ENCODE results near the gene KRTAP19-8. TPM values are rescaled to one million over a fixed set of nuclear protein-coding genes. Genes with fewer than 3 reads are reported as not detected.

KRTAP19-8 gene
- total RNA-seq, 5 donors from 2014 or later (not counting 1 experiment from before 2014, with no cell fraction given): not detected

DNA sequence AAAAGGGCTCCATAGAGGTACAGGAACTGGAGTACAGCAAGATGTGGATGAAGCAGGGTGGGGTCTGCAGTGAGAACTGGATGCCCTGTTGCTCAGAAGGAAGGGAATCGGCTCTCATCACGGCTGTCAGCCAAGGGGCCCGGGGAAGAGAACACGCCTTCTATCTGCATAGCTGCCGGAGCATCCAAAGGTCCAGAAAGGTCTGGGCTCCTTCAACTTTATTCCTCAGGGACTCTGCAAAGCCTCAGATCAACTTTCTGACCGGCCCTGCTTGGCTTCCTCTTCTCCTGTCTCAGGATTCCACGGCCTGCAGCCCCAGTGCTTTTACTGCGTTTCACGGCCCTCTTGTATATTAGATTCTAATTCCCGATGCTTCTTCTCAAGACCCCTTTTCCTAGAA, 34.8 kb downstream of the KRTAP19-8 start:
- Mint-ChIP-seq H3K9me3 (peaks cover 3 to 4% (median 3%) of the 10 kb centered on the region in 3 donors), H3K27ac (no peak overlapping the region), H3K27me3 (peaks cover 2 to 17% of the 10 kb centered on the region in 2 donors), H3K4me3 (no peak overlapping the region), H3K4me1 (no peaks in the 10 kb centered on the region), H3K36me3 (no peaks in the 10 kb centered on the region)
- no peaks in the 10 kb centered on the region for H3K9me3 ChIP-seq
- ChIA-PET CTCF (no interaction called here), POLR2A (no interaction called here)
- H3K4me3 ChIP-seq (ENCODE audit: control insufficient read depth in 1 of 2, extremely low read depth in 1 of 2, low read length in 1 of 2): no peak overlapping the region
- no peaks in the 10 kb centered on the region for H3K36me3 ChIP-seq (ENCODE audit: control insufficient read depth in 2 of 2, extremely low read depth in 1 of 2, insufficient read depth in 1 of 2, low read length in 1 of 2)
- no peak for ATAC-seq (replicated peaks in 1 of 4)
- 76% methylated on average over 3 of the region's 10 CpGs for WGBS (ENCODE audit: insufficient coverage)
- no peak for DNase-seq
- H3K4me1 ChIP-seq (ENCODE audit: control insufficient read depth in 1 of 2, extremely low read depth in 1 of 2, insufficient read depth in 2 of 2, low read length in 2 of 2): no peaks in the 10 kb centered on the region
- no peak overlapping the region for H3K27ac ChIP-seq (ENCODE audit: low read length)
- peaks cover 0 to 5% of the 10 kb centered on the region in 2 experiments for H3K27me3 ChIP-seq (replicated peaks in 1 of 2; ENCODE audit: control insufficient read depth in 2 of 2, extremely low read depth in 1 of 2, insufficient read depth in 2 of 2, low read length in 1 of 2)

DNA sequence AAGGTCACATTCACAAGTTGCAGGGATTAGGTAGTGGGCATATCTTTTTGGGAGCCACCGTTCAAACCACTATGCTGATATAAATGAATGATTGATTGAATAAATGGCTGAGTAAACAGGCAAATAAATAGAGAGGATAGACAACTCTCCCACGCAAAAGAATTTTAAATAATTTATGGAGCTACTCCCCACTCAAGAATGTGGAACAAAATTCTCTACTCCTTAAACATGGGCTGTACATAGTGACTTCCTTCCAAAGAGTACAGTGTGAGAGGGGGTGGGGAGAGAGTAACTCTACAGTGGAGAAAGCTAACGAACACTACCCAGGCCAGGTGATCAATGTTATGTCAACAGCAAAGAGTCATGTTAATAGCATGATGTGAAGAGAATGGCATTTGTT, 40.7 kb downstream of the KRTAP19-8 start:
- POLR2A ChIA-PET: no interaction called here
- no CpG with 5 or more reads among the region's 3 CpGs for WGBS (ENCODE audit: insufficient coverage)
- Histone ChIP-seq H3K27me3 (replicated peaks in 1 of 2; ENCODE audit: control insufficient read depth in 2 of 2, extremely low read depth in 1 of 2, insufficient read depth in 2 of 2, low read length in 1 of 2) (no peaks in the 10 kb centered on the region), H3K36me3 (ENCODE audit: control insufficient read depth in 2 of 2, extremely low read depth in 1 of 2, insufficient read depth in 1 of 2, low read length in 1 of 2) (no peaks in the 10 kb centered on the region), H3K4me3 (ENCODE audit: control insufficient read depth in 1 of 2, extremely low read depth in 1 of 2, low read length in 1 of 2) (no peak overlapping the region), H3K27ac (ENCODE audit: low read length) (no peak overlapping the region), H3K4me1 (ENCODE audit: control insufficient read depth in 1 of 2, extremely low read depth in 1 of 2, insufficient read depth in 2 of 2, low read length in 2 of 2) (no peaks in the 10 kb centered on the region), H3K9me3 (no peaks in the 10 kb centered on the region)
- Mint-ChIP-seq H3K9me3 (no peaks in the 10 kb centered on the region), H3K36me3 (no peaks in the 10 kb centered on the region), H3K27ac (no peak overlapping the region), H3K4me3 (no peak overlapping the region), H3K4me1 (no peaks in the 10 kb centered on the region), H3K27me3 (peaks cover 3 to 24% of the 10 kb centered on the region in 2 donors)
- DNase-seq: no peak
- no peak for ATAC-seq (replicated peaks in 1 of 4)
- CTCF ChIA-PET: interaction anchor here in 1 of 2 donors (0.6 kb wide), 1 partner anchor 104 kb away, joined by 3 read pairs; no protein-coding TSS in a partner anchor

DNA sequence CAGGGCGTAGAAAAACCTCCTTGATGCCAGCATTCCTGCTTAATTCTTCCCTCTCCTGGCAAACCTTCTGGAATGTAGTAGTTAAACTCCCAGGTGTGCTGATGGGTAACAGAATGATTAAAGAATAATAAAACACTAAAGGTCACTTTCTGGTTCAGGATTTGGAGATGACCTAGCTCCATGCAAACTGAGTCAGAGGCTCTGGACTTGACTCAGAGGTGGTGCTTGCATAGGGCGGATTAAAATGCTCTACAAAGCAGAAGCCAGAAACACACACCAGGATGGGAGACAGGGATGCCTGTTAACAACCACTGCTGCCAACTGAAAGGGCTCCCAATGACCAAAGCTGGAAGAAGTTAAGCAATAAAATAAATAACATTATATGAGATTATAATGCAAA, 41.5 kb downstream of the KRTAP19-8 start:
- no peak for ATAC-seq (replicated peaks in 1 of 4)
- no CpG with 5 or more reads among the region's 2 CpGs for WGBS (ENCODE audit: insufficient coverage)
- ChIA-PET CTCF (no interaction called here), POLR2A (no interaction called here)
- H3K4me3 Mint-ChIP-seq: no peak overlapping the region
- no peak overlapping the region for H3K4me3 ChIP-seq (ENCODE audit: control insufficient read depth in 1 of 2, extremely low read depth in 1 of 2, low read length in 1 of 2)
- H3K27ac Mint-ChIP-seq: no peak overlapping the region
- peaks cover 3 to 23% of the 10 kb centered on the region in 2 donors for H3K27me3 Mint-ChIP-seq
- H3K4me1 ChIP-seq (ENCODE audit: control insufficient read depth in 1 of 2, extremely low read depth in 1 of 2, insufficient read depth in 2 of 2, low read length in 2 of 2): no peaks in the 10 kb centered on the region
- H3K9me3 Mint-ChIP-seq: no peaks in the 10 kb centered on the region
- H3K36me3 ChIP-seq (ENCODE audit: control insufficient read depth in 2 of 2, extremely low read depth in 1 of 2, insufficient read depth in 1 of 2, low read length in 1 of 2): no peaks in the 10 kb centered on the region
- H3K36me3 Mint-ChIP-seq: no peaks in the 10 kb centered on the region
- no peaks in the 10 kb centered on the region for H3K9me3 ChIP-seq
- no peak overlapping the region for H3K27ac ChIP-seq (ENCODE audit: low read length)
- no peaks in the 10 kb centered on the region for H3K4me1 Mint-ChIP-seq
- DNase-seq: no peak
- H3K27me3 ChIP-seq (replicated peaks in 1 of 2; ENCODE audit: control insufficient read depth in 2 of 2, extremely low read depth in 1 of 2, insufficient read depth in 2 of 2, low read length in 1 of 2): no peaks in the 10 kb centered on the region

DNA sequence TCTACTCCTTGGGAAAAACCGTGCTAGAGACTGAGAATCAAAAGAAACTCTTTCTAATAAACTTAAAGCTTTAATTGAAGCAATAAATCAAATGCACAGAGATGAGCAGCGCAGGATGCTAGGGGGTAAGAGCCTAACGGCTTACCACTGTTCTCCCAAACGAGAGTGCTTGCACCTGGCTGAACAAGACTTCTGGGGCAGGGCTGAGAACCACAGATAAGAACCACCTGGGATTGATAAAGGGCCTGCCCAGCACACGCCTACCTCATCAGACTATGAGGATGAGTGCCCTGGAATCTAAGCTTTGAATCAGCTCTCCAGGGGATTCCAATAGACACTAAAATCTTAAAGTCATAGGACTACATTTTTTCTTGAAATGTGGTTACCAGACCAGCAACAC, 43.3 kb downstream of the KRTAP19-8 start:
- ATAC-seq (replicated peaks in 1 of 4) (no peak), DNase-seq (no peak)
- Mint-ChIP-seq H3K36me3 (no peaks in the 10 kb centered on the region), H3K4me1 (no peaks in the 10 kb centered on the region), H3K9me3 (no peaks in the 10 kb centered on the region), H3K27me3 (peaks cover 3 to 25% of the 10 kb centered on the region in 2 donors), H3K27ac (no peak overlapping the region), H3K4me3 (no peak overlapping the region)
- ChIA-PET POLR2A (no interaction called here), CTCF (no interaction called here)
- Histone ChIP-seq H3K9me3 (no peaks in the 10 kb centered on the region), H3K36me3 (ENCODE audit: control insufficient read depth in 2 of 2, extremely low read depth in 1 of 2, insufficient read depth in 1 of 2, low read length in 1 of 2) (no peaks in the 10 kb centered on the region), H3K4me3 (ENCODE audit: control insufficient read depth in 1 of 2, extremely low read depth in 1 of 2, low read length in 1 of 2) (no peak overlapping the region), H3K4me1 (ENCODE audit: control insufficient read depth in 1 of 2, extremely low read depth in 1 of 2, insufficient read depth in 2 of 2, low read length in 2 of 2) (no peaks in the 10 kb centered on the region), H3K27me3 (replicated peaks in 1 of 2; ENCODE audit: control insufficient read depth in 2 of 2, extremely low read depth in 1 of 2, insufficient read depth in 2 of 2, low read length in 1 of 2) (no peaks in the 10 kb centered on the region), H3K27ac (ENCODE audit: low read length) (no peak overlapping the region)
- WGBS (ENCODE audit: insufficient coverage): 91% methylated on average over 3 of the region's 5 CpGs

DNA sequence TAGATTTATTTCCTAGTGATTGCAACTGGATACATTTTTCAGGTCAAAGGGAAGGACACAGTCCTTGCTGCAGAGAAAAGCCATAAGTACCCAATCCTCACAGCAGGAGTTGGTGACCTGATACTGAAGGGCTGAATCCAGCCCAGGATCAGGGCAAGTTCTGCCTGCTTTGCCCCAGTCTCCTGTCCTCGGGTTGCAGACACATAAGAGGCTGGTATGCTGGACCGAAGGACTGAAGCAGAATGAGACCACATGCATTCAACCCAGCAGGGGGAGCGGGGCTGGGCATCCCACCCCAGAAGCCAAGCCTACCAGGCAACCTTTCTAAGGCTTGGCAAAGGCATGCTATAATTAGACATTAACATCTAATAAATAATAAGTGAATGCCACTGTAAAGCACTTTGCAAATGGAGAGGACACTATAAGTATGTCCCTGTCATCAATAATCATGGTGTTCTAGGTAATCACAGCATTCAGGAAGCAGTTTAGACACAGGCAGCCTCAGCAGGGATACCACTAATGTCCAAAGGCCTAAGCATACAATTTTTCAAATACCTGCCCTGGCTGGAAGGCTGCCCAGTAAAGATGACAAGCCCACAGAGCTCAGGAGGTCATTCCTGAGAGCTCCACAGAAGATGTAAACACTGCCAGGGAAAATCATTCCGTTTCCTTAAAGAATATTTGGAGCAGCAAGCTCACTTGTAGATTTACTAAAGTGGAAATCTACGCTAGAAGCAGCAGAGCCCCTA, 47.6 kb downstream of the KRTAP19-8 start:
- ChIA-PET CTCF (no interaction called here), POLR2A (no interaction called here)
- H3K4me3 Mint-ChIP-seq: no peak overlapping the region
- ATAC-seq (replicated peaks in 1 of 4) (no peak), DNase-seq (no peak)
- H3K27me3 Mint-ChIP-seq: peaks cover 1 to 26% of the 10 kb centered on the region in 2 donors
- Histone ChIP-seq H3K27me3 (replicated peaks in 1 of 2; ENCODE audit: control insufficient read depth in 2 of 2, extremely low read depth in 1 of 2, insufficient read depth in 2 of 2, low read length in 1 of 2) (no peaks in the 10 kb centered on the region), H3K4me1 (ENCODE audit: control insufficient read depth in 1 of 2, extremely low read depth in 1 of 2, insufficient read depth in 2 of 2, low read length in 2 of 2) (no peaks in the 10 kb centered on the region), H3K4me3 (ENCODE audit: control insufficient read depth in 1 of 2, extremely low read depth in 1 of 2, low read length in 1 of 2) (no peak overlapping the region), H3K36me3 (ENCODE audit: control insufficient read depth in 2 of 2, extremely low read depth in 1 of 2, insufficient read depth in 1 of 2, low read length in 1 of 2) (no peaks in the 10 kb centered on the region), H3K27ac (ENCODE audit: low read length) (no peak overlapping the region), H3K9me3 (no peaks in the 10 kb centered on the region)
- no peaks in the 10 kb centered on the region for H3K4me1 Mint-ChIP-seq
- no peaks in the 10 kb centered on the region for H3K9me3 Mint-ChIP-seq
- H3K36me3 Mint-ChIP-seq: no peaks in the 10 kb centered on the region
- WGBS (ENCODE audit: insufficient coverage): 62% methylated on average over 3 of the region's 5 CpGs
- H3K27ac Mint-ChIP-seq: no peak overlapping the region

DNA sequence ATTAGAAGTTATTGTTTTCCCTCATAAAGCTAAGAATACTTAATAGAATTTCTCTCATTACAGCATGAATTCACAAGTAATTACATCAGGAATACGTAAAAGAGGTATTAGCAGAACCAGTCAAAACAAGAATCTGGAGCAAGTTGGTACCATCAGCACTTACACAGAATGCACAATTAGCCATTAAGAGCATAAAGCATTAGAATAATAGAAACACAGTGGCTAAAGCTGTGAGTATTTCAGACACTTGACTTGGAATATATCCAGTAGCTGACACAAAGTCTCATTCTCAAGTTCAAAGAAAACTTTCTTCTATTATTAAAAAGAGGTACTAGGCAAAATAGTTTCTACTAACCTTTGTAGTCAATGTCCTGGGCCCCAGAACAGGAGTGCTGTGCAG, 49.6 kb downstream of the KRTAP19-8 start:
- WGBS (ENCODE audit: insufficient coverage): no CpG with 5 or more reads among the region's 1 CpG
- no peaks in the 10 kb centered on the region for H3K36me3 Mint-ChIP-seq

More for the DNA sequence above, 49.6 kb downstream of the KRTAP19-8 start:
- POLR2A ChIA-PET: no interaction called here
- CTCF ChIA-PET: no interaction called here
- no peaks in the 10 kb centered on the region for H3K36me3 ChIP-seq (ENCODE audit: control insufficient read depth in 2 of 2, extremely low read depth in 1 of 2, insufficient read depth in 1 of 2, low read length in 1 of 2)
- H3K9me3 ChIP-seq: no peaks in the 10 kb centered on the region
- H3K4me3 Mint-ChIP-seq: no peak overlapping the region
- no peaks in the 10 kb centered on the region for H3K4me1 ChIP-seq (ENCODE audit: control insufficient read depth in 1 of 2, extremely low read depth in 1 of 2, insufficient read depth in 2 of 2, low read length in 2 of 2)
- no peak overlapping the region for H3K27ac Mint-ChIP-seq
- H3K4me1 Mint-ChIP-seq: no peaks in the 10 kb centered on the region
- no peak for DNase-seq
- no peak for ATAC-seq (replicated peaks in 1 of 4)
- no peaks in the 10 kb centered on the region for H3K27me3 ChIP-seq (replicated peaks in 1 of 2; ENCODE audit: control insufficient read depth in 2 of 2, extremely low read depth in 1 of 2, insufficient read depth in 2 of 2, low read length in 1 of 2)
- no peak overlapping the region for H3K27ac ChIP-seq (ENCODE audit: low read length)
- H3K27me3 Mint-ChIP-seq: peaks cover 1 to 12% of the 10 kb centered on the region in 2 donors
- no peak overlapping the region for H3K4me3 ChIP-seq (ENCODE audit: control insufficient read depth in 1 of 2, extremely low read depth in 1 of 2, low read length in 1 of 2)
- H3K9me3 Mint-ChIP-seq: no peaks in the 10 kb centered on the region

All from T-cell (primary cell).